AG04449 (cell line): ENCODE data around the gene MYO1E.

Source experiments
- CTCF ChIA-PET: fragments of 350-600 bp; formaldehyde crosslinking; extraction: SDS; loops from one replicate; lab custom pipeline; 2021; ENCODE audit warnings: antibody characterized with exemption; lab: Yijun Ruan, JAX
- POLR2A ChIA-PET: fragments of 400-600, 350-600 bp; formaldehyde crosslinking; extraction: SDS; loops from one replicate; lab custom pipeline; 2020; ENCODE audit warnings: antibody characterized with exemption, inconsistent platforms; lab: Yijun Ruan, JAX
- DNase-seq: peaks from one replicate; pipeline ENCODE4 v3.0.0-alpha.2; 2010; ENCODE audit warnings: low read depth, low spot score
- H3K4me3 ChIP-seq: 2 replicates; pipeline ENCODE4 v1.5.1; 2011; ENCODE audit warnings: low read depth, mild to moderate bottlenecking, control low read depth, low read length
- TF ChIP-seq, protein P1 (sequence below): IDR thresholded peaks from one replicate; pipeline ENCODE4 v1.5.1; 2011; ENCODE audit warnings: mild to moderate bottlenecking, moderate library complexity, low read length, control low read depth, inconsistent platforms; ENCODE audit not compliant: insufficient read depth; ENCODE audit errors: missing control alignments

MYO1E gene

DNA sequence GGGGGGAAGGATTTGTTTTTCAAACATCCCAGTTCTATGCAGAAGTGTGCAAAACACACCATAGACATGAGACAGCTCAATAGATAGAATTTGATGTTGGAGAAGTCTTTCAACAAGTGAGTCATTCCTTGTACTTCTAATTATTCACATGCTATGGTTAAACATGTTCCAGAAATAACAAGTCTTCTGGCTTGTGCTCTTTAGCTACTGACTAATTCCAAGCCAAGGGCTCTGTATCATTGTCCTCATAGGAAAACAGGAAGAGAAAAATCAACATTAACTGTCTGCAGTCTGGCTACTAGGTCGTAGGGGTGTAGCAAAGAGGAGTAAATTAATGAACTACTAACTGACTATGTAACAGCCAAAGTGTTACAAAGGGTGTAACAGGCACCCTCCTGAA, 140.2 kb downstream of the MYO1E start:
- POLR2A ChIA-PET, result interaction anchor here (0.6 to 1.1 kb wide), 3 partner anchors 10 to 140 kb away, joined by 3 read pairs; partner anchors contain the start of gene MYO1E
- peak; percentile 75 for DNase-seq
- TF ChIP-seq, protein P1, sequence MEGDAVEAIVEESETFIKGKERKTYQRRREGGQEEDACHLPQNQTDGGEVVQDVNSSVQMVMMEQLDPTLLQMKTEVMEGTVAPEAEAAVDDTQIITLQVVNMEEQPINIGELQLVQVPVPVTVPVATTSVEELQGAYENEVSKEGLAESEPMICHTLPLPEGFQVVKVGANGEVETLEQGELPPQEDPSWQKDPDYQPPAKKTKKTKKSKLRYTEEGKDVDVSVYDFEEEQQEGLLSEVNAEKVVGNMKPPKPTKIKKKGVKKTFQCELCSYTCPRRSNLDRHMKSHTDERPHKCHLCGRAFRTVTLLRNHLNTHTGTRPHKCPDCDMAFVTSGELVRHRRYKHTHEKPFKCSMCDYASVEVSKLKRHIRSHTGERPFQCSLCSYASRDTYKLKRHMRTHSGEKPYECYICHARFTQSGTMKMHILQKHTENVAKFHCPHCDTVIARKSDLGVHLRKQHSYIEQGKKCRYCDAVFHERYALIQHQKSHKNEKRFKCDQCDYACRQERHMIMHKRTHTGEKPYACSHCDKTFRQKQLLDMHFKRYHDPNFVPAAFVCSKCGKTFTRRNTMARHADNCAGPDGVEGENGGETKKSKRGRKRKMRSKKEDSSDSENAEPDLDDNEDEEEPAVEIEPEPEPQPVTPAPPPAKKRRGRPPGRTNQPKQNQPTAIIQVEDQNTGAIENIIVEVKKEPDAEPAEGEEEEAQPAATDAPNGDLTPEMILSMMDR, result no peak
- H3K4me3 ChIP-seq, result no peak overlapping the region
- CTCF ChIA-PET, result interaction anchor here (3.4 kb wide), 1 partner anchor 14 kb away, joined by 35 read pairs; no protein-coding TSS in a partner anchor

DNA sequence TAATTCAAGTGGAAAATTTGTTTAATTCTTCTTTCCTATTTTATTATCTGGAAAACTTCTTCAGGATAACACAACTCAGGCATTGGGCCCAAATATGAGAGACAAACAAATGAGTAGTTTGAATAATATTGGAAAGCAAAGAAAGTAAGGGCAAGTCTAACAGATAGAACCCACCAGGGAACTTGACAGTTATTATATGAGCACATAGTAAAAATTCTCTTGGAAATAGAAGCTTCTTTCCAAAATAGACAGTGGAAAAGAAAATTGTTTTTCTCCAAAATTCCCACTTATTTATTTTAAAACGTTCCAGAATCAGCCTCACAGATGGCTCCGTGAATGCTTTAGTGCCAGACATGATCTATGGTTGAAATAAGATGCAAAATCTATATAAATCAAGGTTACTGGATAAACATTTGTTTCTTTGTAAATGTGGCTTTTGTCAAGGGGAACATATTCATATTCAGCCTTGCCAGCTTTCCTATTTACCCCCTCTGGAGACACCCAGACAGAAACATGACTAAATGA, 142.1 kb downstream of the MYO1E start:
- TF ChIP-seq, protein P1, result no peak
- no peak for DNase-seq
- ChIA-PET POLR2A (no interaction called here), CTCF (interaction anchor here (0.8 kb wide), 1 partner anchor 17 kb away, joined by 3 read pairs; no protein-coding TSS in a partner anchor)
- no peak overlapping the region for H3K4me3 ChIP-seq

DNA sequence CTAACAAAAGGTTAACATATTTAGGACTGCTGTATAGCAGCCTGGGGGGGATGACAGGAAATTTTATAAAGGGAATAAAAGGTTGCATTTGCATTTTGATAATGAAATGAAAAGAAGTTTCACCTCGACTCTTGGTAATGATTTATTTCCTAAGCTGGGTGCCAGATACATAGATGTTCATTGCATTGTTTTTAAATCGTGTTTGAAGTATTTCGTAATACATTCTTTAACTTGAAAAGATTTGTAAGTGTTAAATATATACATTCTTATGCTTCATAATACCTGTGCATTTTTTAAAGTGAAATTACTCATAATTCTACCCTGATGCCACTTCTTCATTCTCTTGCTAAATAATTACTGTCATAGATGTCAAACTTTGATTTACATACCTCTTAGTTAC, 143.2 kb downstream of the MYO1E start:
- no peak overlapping the region for H3K4me3 ChIP-seq
- ChIA-PET POLR2A (no interaction called here), CTCF (interaction anchor here (1.6 kb wide), 1 partner anchor 17 kb away, joined by 10 read pairs; no protein-coding TSS in a partner anchor)
- DNase-seq, result no peak
- TF ChIP-seq, protein P1, result no peak

DNA sequence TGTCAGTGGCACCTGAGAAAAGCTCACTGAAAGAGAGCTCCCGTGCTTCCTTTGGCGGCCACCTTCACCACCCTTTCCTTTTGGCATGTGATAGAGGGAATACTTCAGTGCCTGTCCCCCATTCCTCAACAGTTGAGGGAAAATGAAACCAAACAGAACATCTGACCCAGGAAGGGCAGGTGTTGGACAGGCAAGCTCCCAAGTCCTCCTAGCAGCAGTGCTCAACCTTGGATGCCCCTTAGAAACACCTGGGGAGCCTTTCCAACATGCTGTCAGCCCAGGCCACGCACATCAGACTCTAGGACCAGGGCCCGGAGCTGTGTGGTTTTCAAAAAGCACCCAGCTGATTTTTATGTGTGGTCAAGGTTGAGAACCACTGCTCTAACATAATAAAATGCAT, 143.7 kb downstream of the MYO1E start:
- DNase-seq, result no peak
- H3K4me3 ChIP-seq, result no peak overlapping the region
- POLR2A ChIA-PET, result no interaction called here
- TF ChIP-seq, protein P1, result no peak
- CTCF ChIA-PET, result interaction anchor here (1.6 kb wide), 1 partner anchor 17 kb away, joined by 10 read pairs; no protein-coding TSS in a partner anchor

DNA sequence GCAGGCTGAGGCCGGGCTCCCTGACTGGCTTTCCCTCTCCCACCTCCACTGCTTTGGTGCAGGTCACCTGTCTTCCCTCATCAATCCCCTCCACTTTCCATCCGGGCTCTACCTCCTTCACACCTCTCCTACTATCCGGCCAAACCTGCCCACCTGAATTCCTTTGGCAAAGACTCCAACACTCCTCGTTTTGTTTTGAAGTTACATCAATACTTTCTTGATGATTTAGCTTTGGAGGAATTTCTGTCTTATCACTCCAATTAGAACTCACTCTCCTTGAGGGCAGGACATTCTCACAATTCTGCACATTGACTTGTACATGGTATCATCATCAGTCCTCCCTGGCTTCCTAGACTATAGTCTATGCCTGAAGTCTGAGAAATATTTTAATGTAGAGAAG, 145.7 kb downstream of the MYO1E start:
- ChIA-PET POLR2A (no interaction called here), CTCF (no interaction called here)
- no peak overlapping the region for H3K4me3 ChIP-seq
- no peak for DNase-seq
- TF ChIP-seq, protein P1, result no peak

DNA sequence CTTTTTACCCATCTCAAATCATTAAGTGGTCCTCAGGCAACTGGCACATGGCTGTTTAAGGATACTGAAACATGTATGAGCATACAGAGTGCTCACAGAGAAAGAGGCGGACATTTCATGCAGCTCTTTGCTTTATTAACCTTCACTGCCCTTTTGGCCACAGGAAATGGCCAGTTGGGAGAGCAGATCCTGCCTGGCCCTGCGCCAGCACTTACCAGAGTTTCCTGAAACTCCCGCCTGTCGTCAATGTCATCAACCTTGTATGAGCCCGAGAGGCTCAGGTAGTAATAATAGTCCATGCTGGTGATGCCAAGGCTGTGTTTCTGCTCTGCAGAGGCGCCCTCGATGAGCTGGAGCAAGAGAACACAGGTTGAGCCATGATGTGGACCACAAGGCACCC, 148.2 kb downstream of the MYO1E start:
- CTCF ChIA-PET, result interaction anchor here (2.1 kb wide), 1 partner anchor 22 kb away, joined by 10 read pairs; no protein-coding TSS in a partner anchor
- TF ChIP-seq, protein P1, result no peak
- H3K4me3 ChIP-seq, result no peak overlapping the region
- POLR2A ChIA-PET, result no interaction called here
- DNase-seq, result no peak
